HepG2 (cell line): ENCODE measurements around the gene PRKCG. TPM values are rescaled to one million over a fixed set of nuclear protein-coding genes. Genes with fewer than 3 reads are reported as not detected.

Experiments
- DMAP1 ChIP-seq: IDR thresholded peaks from 2 replicates; pipeline ENCODE4 v1.6.1; 2016
- ELF4 ChIP-seq: sonication (generic); formaldehyde crosslinking; IDR thresholded peaks from 2 replicates; pipeline ENCODE4 v1.5.0; 2020; ENCODE audit warnings: missing genetic modification reagents, mild to moderate bottlenecking, moderate library complexity, borderline replicate concordance
- MEIS1 ChIP-seq: sonication (generic); formaldehyde crosslinking; IDR thresholded peaks from 2 replicates; pipeline ENCODE4 v1.9.0; 2021; ENCODE audit warnings: mild to moderate bottlenecking, missing genetic modification reagents, moderate library complexity, borderline replicate concordance
- SIN3A ChIP-seq: IDR thresholded peaks from 2 replicates; pipeline ENCODE4 v1.6.1; 2011; ENCODE audit warnings: low read depth, mild to moderate bottlenecking, control low read depth, low read length, borderline replicate concordance
- SMC3 ChIP-seq: IDR thresholded peaks from 2 replicates; pipeline ENCODE4 v1.6.1; 2011; ENCODE audit warnings: low read length, improper control_type of control experiment
- STAT5B ChIP-seq: sonication (generic); formaldehyde crosslinking; IDR thresholded peaks from 2 replicates; pipeline ENCODE4 v1.4.0; 2020; ENCODE audit warnings: missing genetic modification reagents
- THAP11 ChIP-seq: IDR thresholded peaks from 2 replicates; pipeline ENCODE4 v1.6.1; 2016; ENCODE audit warnings: missing biosample characterization, missing genetic modification reagents
- ZNF260 ChIP-seq: sonication (generic); formaldehyde crosslinking; IDR thresholded peaks from 2 replicates; pipeline ENCODE4 v1.4.0; 2020; ENCODE audit warnings: missing genetic modification reagents, low read depth, mild to moderate bottlenecking, borderline replicate concordance
- ZNF570 ChIP-seq: sonication (generic); formaldehyde crosslinking; IDR thresholded peaks from 2 replicates; pipeline ENCODE4 v1.4.0; 2020; ENCODE audit warnings: mild to moderate bottlenecking, missing genetic modification reagents, borderline replicate concordance
- polyA plus RNA-seq, 8 experiments: library from polyadenylated mRNA; depleted of rRNA in 3 of 8; stranded (reverse) in 7 of 8; unstranded in 1 of 8; fragments of >200 nt; fragmentation: Illumina TruSeq in 4 of 8; extraction: Trizol in 4 of 8; gene quantifications; 2 replicates each; pipeline versions ENCODE4 v1.2.1 to v1.2.3, GENCODE V29; 2011 to 2016; ENCODE audit warnings: low read depth in 4 of 8, missing spikeins in 1 of 8, mixed read lengths in 1 of 8; ENCODE audit not compliant: insufficient read depth in 1 of 8
- total RNA-seq, 5 experiments: library from RNA; depleted of rRNA; stranded (reverse); fragments of >200 nt; fragmentation: Illumina TruSeq; extraction: Trizol; gene quantifications; 2 replicates each; pipeline ENCODE4 v1.2.3, GENCODE V29; 2016; ENCODE audit warnings: low read depth in 1 of 5
- TF ChIP-seq, protein P1 (sequence below): sonication (generic); formaldehyde crosslinking; IDR thresholded peaks from 2 replicates; pipeline ENCODE4 v1.4.0; 2020; ENCODE audit warnings: missing genetic modification reagents
- TF ChIP-seq, protein P2 (sequence below): sonication (generic); formaldehyde crosslinking; IDR thresholded peaks from 2 replicates; pipeline ENCODE4 v1.8.0; 2022; ENCODE audit warnings: mild to moderate bottlenecking, missing genetic modification reagents
- TF ChIP-seq, protein P3 (sequence below): sonication (generic); formaldehyde crosslinking; IDR thresholded peaks from 2 replicates; pipeline ENCODE4 v1.5.0; 2020; ENCODE audit warnings: missing genetic modification reagents
- TF ChIP-seq, protein P4 (sequence below): sonication (generic); formaldehyde crosslinking; IDR thresholded peaks from 2 replicates; pipeline ENCODE4 v1.5.1; 2020; ENCODE audit warnings: mild to moderate bottlenecking, missing genetic modification reagents, moderate library complexity
- TF ChIP-seq, protein P5 (sequence below): sonication (generic); formaldehyde crosslinking; IDR thresholded peaks from 2 replicates; pipeline ENCODE4 v1.4.0; 2020; ENCODE audit warnings: missing genetic modification reagents

Gene PRKCG
- total and polyA plus RNA-seq, 2 of the 13 experiments (the other 11 are each of a cell fraction or from before 2014, with no cell fraction given) = 0.02 to 0.03 TPM

DNA sequence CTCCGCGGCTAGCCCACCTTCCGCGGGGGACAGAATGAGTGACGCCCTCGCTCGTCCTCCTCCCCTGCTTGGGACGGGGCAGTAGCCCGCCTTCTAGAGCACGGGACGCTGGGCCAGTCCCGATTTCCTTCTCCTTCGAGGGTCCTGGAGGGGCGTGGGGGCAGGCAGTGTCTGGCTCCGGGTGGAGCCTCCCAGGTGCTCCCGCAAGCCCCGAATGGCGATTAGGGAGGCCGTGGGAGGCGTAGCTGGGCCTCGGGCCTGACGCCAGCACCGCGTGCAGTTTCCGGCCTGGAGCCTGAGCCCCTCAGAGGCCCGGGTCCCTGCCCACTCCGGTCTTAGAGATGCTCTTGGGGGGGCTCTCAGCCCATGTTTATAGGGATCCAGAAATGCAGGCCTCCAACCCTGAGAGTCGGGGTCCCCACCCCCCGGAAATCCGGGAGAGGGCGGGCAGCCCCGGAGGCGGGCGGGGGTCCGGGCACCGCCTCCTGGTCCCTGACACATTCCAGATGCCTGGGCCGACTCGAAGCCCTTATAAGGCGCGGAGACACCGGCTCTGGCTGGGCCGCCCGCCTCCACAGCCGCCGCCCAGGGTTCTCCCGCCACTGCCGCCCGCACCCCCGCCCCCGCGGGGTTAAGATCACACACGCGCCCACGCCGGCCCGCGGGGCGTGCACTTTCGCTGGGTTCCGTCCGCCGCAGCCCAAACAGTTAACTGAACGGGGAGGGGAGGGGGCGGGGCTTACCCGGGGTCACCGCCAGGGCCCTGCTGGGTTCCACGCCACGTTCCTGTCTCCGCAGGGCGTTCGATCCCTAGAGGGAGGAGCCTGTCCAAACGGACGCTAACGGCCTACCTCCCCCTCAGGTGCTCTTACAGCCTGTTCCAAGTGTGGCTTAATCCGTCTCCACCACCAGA is 12.8 kb upstream of the PRKCG start (continued):
- TF ChIP-seq ZNF260 = no peak
- TF ChIP-seq, protein P1, sequence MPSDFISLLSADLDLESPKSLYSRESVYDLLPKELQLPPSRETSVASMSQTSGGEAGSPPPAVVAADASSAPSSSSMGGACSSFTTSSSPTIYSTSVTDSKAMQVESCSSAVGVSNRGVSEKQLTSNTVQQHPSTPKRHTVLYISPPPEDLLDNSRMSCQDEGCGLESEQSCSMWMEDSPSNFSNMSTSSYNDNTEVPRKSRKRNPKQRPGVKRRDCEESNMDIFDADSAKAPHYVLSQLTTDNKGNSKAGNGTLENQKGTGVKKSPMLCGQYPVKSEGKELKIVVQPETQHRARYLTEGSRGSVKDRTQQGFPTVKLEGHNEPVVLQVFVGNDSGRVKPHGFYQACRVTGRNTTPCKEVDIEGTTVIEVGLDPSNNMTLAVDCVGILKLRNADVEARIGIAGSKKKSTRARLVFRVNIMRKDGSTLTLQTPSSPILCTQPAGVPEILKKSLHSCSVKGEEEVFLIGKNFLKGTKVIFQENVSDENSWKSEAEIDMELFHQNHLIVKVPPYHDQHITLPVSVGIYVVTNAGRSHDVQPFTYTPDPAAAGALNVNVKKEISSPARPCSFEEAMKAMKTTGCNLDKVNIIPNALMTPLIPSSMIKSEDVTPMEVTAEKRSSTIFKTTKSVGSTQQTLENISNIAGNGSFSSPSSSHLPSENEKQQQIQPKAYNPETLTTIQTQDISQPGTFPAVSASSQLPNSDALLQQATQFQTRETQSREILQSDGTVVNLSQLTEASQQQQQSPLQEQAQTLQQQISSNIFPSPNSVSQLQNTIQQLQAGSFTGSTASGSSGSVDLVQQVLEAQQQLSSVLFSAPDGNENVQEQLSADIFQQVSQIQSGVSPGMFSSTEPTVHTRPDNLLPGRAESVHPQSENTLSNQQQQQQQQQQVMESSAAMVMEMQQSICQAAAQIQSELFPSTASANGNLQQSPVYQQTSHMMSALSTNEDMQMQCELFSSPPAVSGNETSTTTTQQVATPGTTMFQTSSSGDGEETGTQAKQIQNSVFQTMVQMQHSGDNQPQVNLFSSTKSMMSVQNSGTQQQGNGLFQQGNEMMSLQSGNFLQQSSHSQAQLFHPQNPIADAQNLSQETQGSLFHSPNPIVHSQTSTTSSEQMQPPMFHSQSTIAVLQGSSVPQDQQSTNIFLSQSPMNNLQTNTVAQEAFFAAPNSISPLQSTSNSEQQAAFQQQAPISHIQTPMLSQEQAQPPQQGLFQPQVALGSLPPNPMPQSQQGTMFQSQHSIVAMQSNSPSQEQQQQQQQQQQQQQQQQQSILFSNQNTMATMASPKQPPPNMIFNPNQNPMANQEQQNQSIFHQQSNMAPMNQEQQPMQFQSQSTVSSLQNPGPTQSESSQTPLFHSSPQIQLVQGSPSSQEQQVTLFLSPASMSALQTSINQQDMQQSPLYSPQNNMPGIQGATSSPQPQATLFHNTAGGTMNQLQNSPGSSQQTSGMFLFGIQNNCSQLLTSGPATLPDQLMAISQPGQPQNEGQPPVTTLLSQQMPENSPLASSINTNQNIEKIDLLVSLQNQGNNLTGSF = no peak
- TF ChIP-seq, protein P2, sequence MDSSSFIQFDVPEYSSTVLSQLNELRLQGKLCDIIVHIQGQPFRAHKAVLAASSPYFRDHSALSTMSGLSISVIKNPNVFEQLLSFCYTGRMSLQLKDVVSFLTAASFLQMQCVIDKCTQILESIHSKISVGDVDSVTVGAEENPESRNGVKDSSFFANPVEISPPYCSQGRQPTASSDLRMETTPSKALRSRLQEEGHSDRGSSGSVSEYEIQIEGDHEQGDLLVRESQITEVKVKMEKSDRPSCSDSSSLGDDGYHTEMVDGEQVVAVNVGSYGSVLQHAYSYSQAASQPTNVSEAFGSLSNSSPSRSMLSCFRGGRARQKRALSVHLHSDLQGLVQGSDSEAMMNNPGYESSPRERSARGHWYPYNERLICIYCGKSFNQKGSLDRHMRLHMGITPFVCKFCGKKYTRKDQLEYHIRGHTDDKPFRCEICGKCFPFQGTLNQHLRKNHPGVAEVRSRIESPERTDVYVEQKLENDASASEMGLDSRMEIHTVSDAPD (CRISPR knock-in tag) = no peak
- TF ChIP-seq, protein P3, sequence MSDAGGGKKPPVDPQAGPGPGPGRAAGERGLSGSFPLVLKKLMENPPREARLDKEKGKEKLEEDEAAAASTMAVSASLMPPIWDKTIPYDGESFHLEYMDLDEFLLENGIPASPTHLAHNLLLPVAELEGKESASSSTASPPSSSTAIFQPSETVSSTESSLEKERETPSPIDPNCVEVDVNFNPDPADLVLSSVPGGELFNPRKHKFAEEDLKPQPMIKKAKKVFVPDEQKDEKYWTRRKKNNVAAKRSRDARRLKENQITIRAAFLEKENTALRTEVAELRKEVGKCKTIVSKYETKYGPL = no peak
- peak; percentile 40; the same call in 1 of the 2 replicates for TF ChIP-seq SIN3A
- no peak for TF ChIP-seq ZNF570 (CRISPR knock-in tag)
- peak; percentile 40; the same call in 1 of the 2 replicates for TF ChIP-seq DMAP1 (CRISPR knock-in tag)
- TF ChIP-seq ELF4 (CRISPR knock-in tag) = no peak
- peak; percentile 74 for TF ChIP-seq THAP11 (CRISPR knock-in tag)
- TF ChIP-seq, protein P4, sequence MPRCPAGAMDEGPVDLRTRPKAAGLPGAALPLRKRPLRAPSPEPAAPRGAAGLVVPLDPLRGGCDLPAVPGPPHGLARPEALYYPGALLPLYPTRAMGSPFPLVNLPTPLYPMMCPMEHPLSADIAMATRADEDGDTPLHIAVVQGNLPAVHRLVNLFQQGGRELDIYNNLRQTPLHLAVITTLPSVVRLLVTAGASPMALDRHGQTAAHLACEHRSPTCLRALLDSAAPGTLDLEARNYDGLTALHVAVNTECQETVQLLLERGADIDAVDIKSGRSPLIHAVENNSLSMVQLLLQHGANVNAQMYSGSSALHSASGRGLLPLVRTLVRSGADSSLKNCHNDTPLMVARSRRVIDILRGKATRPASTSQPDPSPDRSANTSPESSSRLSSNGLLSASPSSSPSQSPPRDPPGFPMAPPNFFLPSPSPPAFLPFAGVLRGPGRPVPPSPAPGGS (CRISPR knock-in tag) = 0 out of 2 replicates have a peak, but pooled peaks have one; percentile 18
- no peak for TF ChIP-seq SMC3
- peak; percentile 61; the same call in 1 of the 2 replicates for TF ChIP-seq MEIS1 (CRISPR knock-in tag)
- TF ChIP-seq STAT5B (CRISPR knock-in tag) = no peak
- TF ChIP-seq, protein P5, sequence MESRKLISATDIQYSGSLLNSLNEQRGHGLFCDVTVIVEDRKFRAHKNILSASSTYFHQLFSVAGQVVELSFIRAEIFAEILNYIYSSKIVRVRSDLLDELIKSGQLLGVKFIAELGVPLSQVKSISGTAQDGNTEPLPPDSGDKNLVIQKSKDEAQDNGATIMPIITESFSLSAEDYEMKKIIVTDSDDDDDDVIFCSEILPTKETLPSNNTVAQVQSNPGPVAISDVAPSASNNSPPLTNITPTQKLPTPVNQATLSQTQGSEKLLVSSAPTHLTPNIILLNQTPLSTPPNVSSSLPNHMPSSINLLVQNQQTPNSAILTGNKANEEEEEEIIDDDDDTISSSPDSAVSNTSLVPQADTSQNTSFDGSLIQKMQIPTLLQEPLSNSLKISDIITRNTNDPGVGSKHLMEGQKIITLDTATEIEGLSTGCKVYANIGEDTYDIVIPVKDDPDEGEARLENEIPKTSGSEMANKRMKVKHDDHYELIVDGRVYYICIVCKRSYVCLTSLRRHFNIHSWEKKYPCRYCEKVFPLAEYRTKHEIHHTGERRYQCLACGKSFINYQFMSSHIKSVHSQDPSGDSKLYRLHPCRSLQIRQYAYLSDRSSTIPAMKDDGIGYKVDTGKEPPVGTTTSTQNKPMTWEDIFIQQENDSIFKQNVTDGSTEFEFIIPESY (CRISPR knock-in tag) = 0 out of 2 replicates have a peak, but pooled peaks have one; percentile 7
